GM23338 (cell line): ENCODE data around the gene SCGB2B2. TPM values are rescaled to one million over a fixed set of nuclear protein-coding genes. Genes with fewer than 3 reads are reported as not detected.
A peak's percentile ranks its signal among the peaks of the same experiment; 100 is the strongest.

Experiments used
- ATAC-seq: fragments of 200-7000 bp; cut with Tn5 transposase; 3 replicates; pipeline ENCODE4 v1.9.1; 2020
- DNase-seq: peaks from one replicate; pipeline ENCODE4 v3.0.0-alpha.2; 2015; ENCODE audit warnings: low spot score
- H2AFZ ChIP-seq: fragments of 200-600 bp; sonication (generic); 2 replicates; pipeline ENCODE4 v1.8.0; 2016; ENCODE audit warnings: antibody characterized with exemption, mild to moderate bottlenecking, moderate library complexity
- H3F3A ChIP-seq: fragments of 200-600 bp; sonication (generic); replicated peaks from 2 replicates; pipeline ENCODE4 v1.8.0; 2017; ENCODE audit warnings: antibody characterized with exemption, mixed run types, low read depth
- H3K27ac ChIP-seq: fragments of 200-600 bp; sonication (generic); 2 replicates; pipeline ENCODE4 v1.6.1; 2016; ENCODE audit warnings: low read depth
- H3K27me3 ChIP-seq: fragments of 200-600 bp; sonication (generic); 2 replicates; pipeline ENCODE4 v1.8.0; 2016; ENCODE audit warnings: mild to moderate bottlenecking, mixed run types, moderate library complexity; ENCODE audit not compliant: insufficient read depth
- H3K36me3 ChIP-seq: fragments of 200-600 bp; sonication (generic); 2 replicates; pipeline ENCODE4 v1.8.0; 2016; ENCODE audit warnings: mild to moderate bottlenecking; ENCODE audit not compliant: insufficient read depth
- H3K4me1 ChIP-seq: fragments of 200-600 bp; sonication (generic); 2 replicates; pipeline ENCODE4 v1.8.0; 2016; ENCODE audit warnings: mild to moderate bottlenecking, moderate library complexity; ENCODE audit not compliant: insufficient read depth
- H3K4me2 ChIP-seq: fragments of 200-600 bp; sonication (generic); 2 replicates; pipeline ENCODE4 v1.7.1; 2017; ENCODE audit warnings: mixed run types
- H3K4me3 ChIP-seq: fragments of 200-600 bp; sonication (generic); 2 replicates; pipeline ENCODE4 v1.6.1; 2016; ENCODE audit warnings: mixed run types
- H3K79me2 ChIP-seq: fragments of 200-600 bp; sonication (generic); replicated peaks from 2 replicates; pipeline ENCODE4 v1.8.0; 2017; ENCODE audit warnings: mild to moderate bottlenecking; ENCODE audit not compliant: insufficient read depth
- H3K9me2 ChIP-seq: fragments of 200-600 bp; sonication (generic); 2 replicates; pipeline ENCODE4 v1.8.0; 2017; ENCODE audit not compliant: insufficient read depth
- H4K20me1 ChIP-seq: fragments of 200-600 bp; sonication (generic); replicated peaks from 2 replicates; pipeline ENCODE4 v1.8.0; 2017; ENCODE audit warnings: mild to moderate bottlenecking; ENCODE audit not compliant: insufficient read depth
- H3K27ac Mint-ChIP-seq: 2 replicates; pipeline ENCODE4 v1.8.0; 2020; ENCODE audit warnings: inconsistent platforms, mild to moderate bottlenecking, moderate library complexity, mixed read lengths
- H3K27me3 Mint-ChIP-seq: 3 replicates; pipeline ENCODE4 v1.8.0; 2022; ENCODE audit warnings: low read depth, mild to moderate bottlenecking, moderate library complexity, mixed read lengths, inconsistent platforms; ENCODE audit not compliant: insufficient read depth, poor library complexity
- H3K36me3 Mint-ChIP-seq: 3 replicates; pipeline ENCODE4 v1.8.0; 2021; ENCODE audit warnings: low read depth, mild to moderate bottlenecking, inconsistent platforms, moderate library complexity, mixed read lengths
- H3K4me1 Mint-ChIP-seq: 3 replicates; pipeline ENCODE4 v1.8.0; 2020; ENCODE audit warnings: mild to moderate bottlenecking, inconsistent platforms, mixed read lengths
- H3K4me3 Mint-ChIP-seq: 3 replicates; pipeline ENCODE4 v1.8.0; 2021; ENCODE audit warnings: moderate library complexity, mild to moderate bottlenecking, inconsistent platforms, mixed read lengths
- H3K9me3 Mint-ChIP-seq: 3 replicates; pipeline ENCODE4 v1.8.0; 2020; ENCODE audit warnings: moderate library complexity, mild to moderate bottlenecking, inconsistent platforms, mixed read lengths
- CREB1 ChIP-seq: fragments of 250-450 bp; sonication (Bioruptor Pico); IDR thresholded peaks from 2 replicates; pipeline ENCODE4 v1.5.0; 2020; ENCODE audit warnings: low read depth, mild to moderate bottlenecking, moderate library complexity
- ETS1 ChIP-seq: IDR thresholded peaks from 2 replicates; pipeline ENCODE4 v1.6.1; 2016; ENCODE audit warnings: antibody characterized with exemption
- JUNB ChIP-seq: IDR thresholded peaks from one replicate; pipeline ENCODE4 v1.6.1; 2016; ENCODE audit warnings: antibody characterized with exemption; ENCODE audit not compliant: unreplicated experiment
- NANOG ChIP-seq: IDR thresholded peaks from 2 replicates; pipeline ENCODE4 v1.6.1; 2016; ENCODE audit warnings: antibody characterized with exemption, borderline replicate concordance
- POLR2AphosphoS5 ChIP-seq: IDR thresholded peaks from 2 replicates; pipeline ENCODE4 v1.6.1; 2016; ENCODE audit warnings: antibody characterized with exemption, low read depth
- STAT1 ChIP-seq: IDR thresholded peaks from one replicate; pipeline ENCODE4 v1.6.1; 2016; ENCODE audit warnings: antibody characterized with exemption; ENCODE audit not compliant: unreplicated experiment
- ZNF331 ChIP-seq: fragments of 250-450 bp; sonication (Bioruptor Pico); IDR thresholded peaks from 2 replicates; pipeline ENCODE4 v1.5.0; 2020; ENCODE audit warnings: low read depth, mild to moderate bottlenecking, moderate library complexity
- polyA plus RNA-seq: library from polyadenylated mRNA; unstranded; fragments of >200 nt; fragmentation: Nextera tagmentation; extraction: Ambion mirVana; gene quantifications from 2 replicates; pipeline ENCODE4 v1.2.1, GENCODE V29; 2016
- total RNA-seq: library from RNA; depleted of rRNA; stranded (reverse); fragments of >200 nt; shearing (Covaris generic); gene quantifications from 2 replicates; pipeline ENCODE4 v1.2.3, GENCODE V29; 2014
- TF ChIP-seq, protein P1 (sequence below), 2 experiments: fragments of 200-600 bp in 1 of 2; sonication (generic) in 1 of 2; conservative IDR thresholded peaks; 2 replicates each; pipeline versions ENCODE4 v1.5.1 to v1.6.1; 2016 to 2017; ENCODE audit warnings: antibody characterized with exemption in 2 of 2, low read depth in 2 of 2, mild to moderate bottlenecking in 2 of 2, moderate library complexity in 1 of 2
- TF ChIP-seq, protein P2 (sequence below): IDR thresholded peaks from one replicate; pipeline ENCODE4 v1.6.1; 2018; ENCODE audit warnings: antibody characterized with exemption; ENCODE audit not compliant: unreplicated experiment

The SCGB2B2 gene
- total and polyA plus RNA-seq, 2 experiments from 2014 or later = 0.28 TPM; not detected in 1

GRCh38 chr19:34681478-34681877 lies 4.5 kb upstream of the SCGB2B2 start (continued):
- TF ChIP-seq, protein P1, sequence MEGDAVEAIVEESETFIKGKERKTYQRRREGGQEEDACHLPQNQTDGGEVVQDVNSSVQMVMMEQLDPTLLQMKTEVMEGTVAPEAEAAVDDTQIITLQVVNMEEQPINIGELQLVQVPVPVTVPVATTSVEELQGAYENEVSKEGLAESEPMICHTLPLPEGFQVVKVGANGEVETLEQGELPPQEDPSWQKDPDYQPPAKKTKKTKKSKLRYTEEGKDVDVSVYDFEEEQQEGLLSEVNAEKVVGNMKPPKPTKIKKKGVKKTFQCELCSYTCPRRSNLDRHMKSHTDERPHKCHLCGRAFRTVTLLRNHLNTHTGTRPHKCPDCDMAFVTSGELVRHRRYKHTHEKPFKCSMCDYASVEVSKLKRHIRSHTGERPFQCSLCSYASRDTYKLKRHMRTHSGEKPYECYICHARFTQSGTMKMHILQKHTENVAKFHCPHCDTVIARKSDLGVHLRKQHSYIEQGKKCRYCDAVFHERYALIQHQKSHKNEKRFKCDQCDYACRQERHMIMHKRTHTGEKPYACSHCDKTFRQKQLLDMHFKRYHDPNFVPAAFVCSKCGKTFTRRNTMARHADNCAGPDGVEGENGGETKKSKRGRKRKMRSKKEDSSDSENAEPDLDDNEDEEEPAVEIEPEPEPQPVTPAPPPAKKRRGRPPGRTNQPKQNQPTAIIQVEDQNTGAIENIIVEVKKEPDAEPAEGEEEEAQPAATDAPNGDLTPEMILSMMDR (conservative IDR thresholded peaks at IDR 0.05; ENCODE audit: low read depth in 2 of 2) = no peak
- TF ChIP-seq CREB1 (no peak), POLR2AphosphoS5 (no peak), ZNF331 (CRISPR knock-in tag) (no peak), STAT1 (no peak), ETS1 (no peak), JUNB (no peak), NANOG (no peak)
- TF ChIP-seq, protein P2, sequence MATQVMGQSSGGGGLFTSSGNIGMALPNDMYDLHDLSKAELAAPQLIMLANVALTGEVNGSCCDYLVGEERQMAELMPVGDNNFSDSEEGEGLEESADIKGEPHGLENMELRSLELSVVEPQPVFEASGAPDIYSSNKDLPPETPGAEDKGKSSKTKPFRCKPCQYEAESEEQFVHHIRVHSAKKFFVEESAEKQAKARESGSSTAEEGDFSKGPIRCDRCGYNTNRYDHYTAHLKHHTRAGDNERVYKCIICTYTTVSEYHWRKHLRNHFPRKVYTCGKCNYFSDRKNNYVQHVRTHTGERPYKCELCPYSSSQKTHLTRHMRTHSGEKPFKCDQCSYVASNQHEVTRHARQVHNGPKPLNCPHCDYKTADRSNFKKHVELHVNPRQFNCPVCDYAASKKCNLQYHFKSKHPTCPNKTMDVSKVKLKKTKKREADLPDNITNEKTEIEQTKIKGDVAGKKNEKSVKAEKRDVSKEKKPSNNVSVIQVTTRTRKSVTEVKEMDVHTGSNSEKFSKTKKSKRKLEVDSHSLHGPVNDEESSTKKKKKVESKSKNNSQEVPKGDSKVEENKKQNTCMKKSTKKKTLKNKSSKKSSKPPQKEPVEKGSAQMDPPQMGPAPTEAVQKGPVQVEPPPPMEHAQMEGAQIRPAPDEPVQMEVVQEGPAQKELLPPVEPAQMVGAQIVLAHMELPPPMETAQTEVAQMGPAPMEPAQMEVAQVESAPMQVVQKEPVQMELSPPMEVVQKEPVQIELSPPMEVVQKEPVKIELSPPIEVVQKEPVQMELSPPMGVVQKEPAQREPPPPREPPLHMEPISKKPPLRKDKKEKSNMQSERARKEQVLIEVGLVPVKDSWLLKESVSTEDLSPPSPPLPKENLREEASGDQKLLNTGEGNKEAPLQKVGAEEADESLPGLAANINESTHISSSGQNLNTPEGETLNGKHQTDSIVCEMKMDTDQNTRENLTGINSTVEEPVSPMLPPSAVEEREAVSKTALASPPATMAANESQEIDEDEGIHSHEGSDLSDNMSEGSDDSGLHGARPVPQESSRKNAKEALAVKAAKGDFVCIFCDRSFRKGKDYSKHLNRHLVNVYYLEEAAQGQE = no peak

GRCh38 chr19:34678421-34678820 lies 1.5 kb upstream of the SCGB2B2 start:
- Histone ChIP-seq H4K20me1 (no peaks in the 10 kb centered on the region), H3K4me3 (peak overlapping the region; percentile 67), H3K9me2 (peaks cover 9% of the 10 kb centered on the region; the same call in 1 of the 2 replicates), H3K4me1 (peaks cover 16% of the 10 kb centered on the region), H3K27ac (peak overlapping the region; percentile 83; the same call in 1 of the 2 replicates), H3K79me2 (peaks cover 4% of the 10 kb centered on the region), H3K27me3 (peaks cover 7% of the 10 kb centered on the region; the same call in 1 of the 2 replicates), H3K4me2 (peak overlapping the region; percentile 91), H3F3A (no peaks in the 10 kb centered on the region), H2AFZ (no peak overlapping the region), H3K36me3 (peaks cover 20% of the 10 kb centered on the region)
- ATAC-seq (no peak), DNase-seq (no peak)
- peak overlapping the region; percentile 93 for H3K4me3 Mint-ChIP-seq
- peaks cover 13% of the 10 kb centered on the region; the same call in 2 of the 3 replicates for H3K9me3 Mint-ChIP-seq
- H3K4me1 Mint-ChIP-seq = peaks cover 8% of the 10 kb centered on the region; the same call in 2 of the 3 replicates
- peaks cover 49% of the 10 kb centered on the region for H3K36me3 Mint-ChIP-seq
- H3K27ac Mint-ChIP-seq = peak overlapping the region; percentile 97
- no peak for TF ChIP-seq ETS1
- peaks cover 9% of the 10 kb centered on the region for H3K27me3 Mint-ChIP-seq
